ENCODE results near the gene ATP5F1C.
A peak's percentile ranks its signal among the peaks of the same experiment; 100 is the strongest.
"Not testable (repeated sequence)": the region's sequence is repeated elsewhere in the genome, so short reads cannot be mapped to it uniquely, and the experiment has no call there.

The ATP5F1C gene

DNA sequence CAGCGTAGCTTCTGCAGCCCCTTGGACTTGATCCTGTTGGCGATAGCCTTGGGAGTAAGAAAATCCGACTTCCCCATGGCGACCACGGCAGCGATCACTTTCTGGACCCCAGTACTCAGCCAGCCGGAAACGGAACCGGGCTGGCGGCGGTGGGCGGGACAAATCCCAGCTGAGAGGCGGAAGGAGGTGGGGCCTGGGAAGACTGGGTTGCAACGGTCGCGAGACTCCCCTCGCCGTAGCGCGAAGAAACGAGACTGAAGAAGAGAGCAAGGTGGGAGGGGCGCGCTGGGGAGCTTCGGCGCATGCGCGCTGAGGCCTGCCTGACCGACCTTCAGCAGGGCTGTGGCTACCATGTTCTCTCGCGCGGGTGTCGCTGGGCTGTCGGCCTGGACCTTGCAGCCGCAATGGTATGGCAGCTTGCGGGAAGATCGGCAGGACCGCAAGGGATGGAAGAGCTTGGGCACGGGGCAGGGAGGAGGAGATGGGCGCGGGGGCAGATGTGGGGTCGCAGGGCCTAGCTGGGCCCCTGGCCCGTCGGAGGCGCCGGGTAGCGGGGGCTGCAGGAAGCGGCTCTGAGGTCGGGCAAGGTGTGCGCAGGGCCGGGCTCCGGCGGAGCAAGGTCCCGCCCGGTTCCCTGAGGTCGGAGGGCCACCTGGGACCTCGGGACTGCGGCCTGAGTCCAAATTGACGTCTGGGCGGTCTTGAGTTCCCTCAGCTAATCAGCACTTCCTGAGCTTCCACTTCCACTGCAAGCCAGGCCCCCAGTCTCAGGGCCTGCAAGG lies at the start of gene ATP5F1C, which contains the start of gene KIN:
Gene ATP5F1C, plus strand, starts transcription at position 321 of the 782 bp plus-strand sequence. Its CDS starts 31 bp downstream, at position 352.
Gene KIN, minus strand, starts transcription at position 137 of the 782 bp plus-strand sequence. Its CDS starts 60 bp downstream, at position 77.
- DNase-seq (ENCODE audit: low spot score) = peak; percentile 98
- TF ChIP-seq, protein P1, sequence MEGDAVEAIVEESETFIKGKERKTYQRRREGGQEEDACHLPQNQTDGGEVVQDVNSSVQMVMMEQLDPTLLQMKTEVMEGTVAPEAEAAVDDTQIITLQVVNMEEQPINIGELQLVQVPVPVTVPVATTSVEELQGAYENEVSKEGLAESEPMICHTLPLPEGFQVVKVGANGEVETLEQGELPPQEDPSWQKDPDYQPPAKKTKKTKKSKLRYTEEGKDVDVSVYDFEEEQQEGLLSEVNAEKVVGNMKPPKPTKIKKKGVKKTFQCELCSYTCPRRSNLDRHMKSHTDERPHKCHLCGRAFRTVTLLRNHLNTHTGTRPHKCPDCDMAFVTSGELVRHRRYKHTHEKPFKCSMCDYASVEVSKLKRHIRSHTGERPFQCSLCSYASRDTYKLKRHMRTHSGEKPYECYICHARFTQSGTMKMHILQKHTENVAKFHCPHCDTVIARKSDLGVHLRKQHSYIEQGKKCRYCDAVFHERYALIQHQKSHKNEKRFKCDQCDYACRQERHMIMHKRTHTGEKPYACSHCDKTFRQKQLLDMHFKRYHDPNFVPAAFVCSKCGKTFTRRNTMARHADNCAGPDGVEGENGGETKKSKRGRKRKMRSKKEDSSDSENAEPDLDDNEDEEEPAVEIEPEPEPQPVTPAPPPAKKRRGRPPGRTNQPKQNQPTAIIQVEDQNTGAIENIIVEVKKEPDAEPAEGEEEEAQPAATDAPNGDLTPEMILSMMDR (IDR thresholded peaks at IDR 0.05; ENCODE audit: extremely low read depth, insufficient read depth, missing control alignments) = no peak
- in situ Hi-C loops (cut with MboI; ENCODE audit: low pct_unique_long_range_greater_than_20kb, low sequenced_read_pairs, unreplicated experiment) = no loop called here

DNA sequence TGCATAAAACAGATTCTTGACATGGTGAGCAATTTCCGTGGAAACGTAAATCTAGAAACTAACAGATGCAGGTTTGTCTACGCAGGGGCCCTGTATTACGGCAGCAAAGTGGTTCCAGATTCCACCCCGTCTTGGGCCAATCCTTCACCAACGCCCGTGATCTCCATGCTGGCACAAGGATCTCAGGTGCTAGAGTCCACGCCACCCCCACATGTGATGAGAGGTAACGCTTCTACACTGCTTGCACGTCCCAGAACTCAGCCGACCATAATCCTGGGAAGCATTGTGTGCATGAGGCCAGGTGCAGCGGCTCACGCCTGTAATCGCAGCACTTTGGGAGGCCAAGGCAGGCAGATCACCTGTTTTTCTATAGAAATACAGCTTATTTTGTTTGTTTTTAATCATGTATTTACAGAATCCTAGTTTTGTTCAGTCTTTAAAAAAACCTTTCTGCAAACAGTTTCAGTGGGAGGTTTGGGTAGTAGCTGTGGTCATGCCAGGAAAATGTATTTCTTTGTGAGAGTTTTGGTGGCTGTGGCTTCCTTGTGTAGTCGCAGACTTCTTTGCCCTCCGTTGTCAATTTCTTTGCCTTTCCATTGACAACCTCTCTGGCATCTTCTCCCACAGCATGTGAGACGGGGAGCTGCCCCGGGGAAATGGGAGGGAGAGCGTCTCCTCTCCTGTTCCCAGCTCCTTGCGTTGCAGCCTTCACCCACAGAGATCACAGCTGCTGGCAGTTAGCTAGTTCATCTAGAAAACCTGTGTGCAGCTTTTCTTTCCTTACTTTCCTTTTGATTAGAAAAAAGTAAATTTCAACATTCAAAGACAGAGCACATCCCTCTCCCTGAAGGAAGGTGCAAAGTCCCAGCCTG lies 49.2 kb upstream of the ATP5F1C start:
- in situ Hi-C loops (cut with MboI; ENCODE audit: low pct_unique_long_range_greater_than_20kb, low sequenced_read_pairs, unreplicated experiment) = no loop called here
- TF ChIP-seq, protein P1 (IDR thresholded peaks at IDR 0.05; ENCODE audit: extremely low read depth, insufficient read depth, missing control alignments) = no peak
- DNase-seq (ENCODE audit: low spot score) = no peak

DNA sequence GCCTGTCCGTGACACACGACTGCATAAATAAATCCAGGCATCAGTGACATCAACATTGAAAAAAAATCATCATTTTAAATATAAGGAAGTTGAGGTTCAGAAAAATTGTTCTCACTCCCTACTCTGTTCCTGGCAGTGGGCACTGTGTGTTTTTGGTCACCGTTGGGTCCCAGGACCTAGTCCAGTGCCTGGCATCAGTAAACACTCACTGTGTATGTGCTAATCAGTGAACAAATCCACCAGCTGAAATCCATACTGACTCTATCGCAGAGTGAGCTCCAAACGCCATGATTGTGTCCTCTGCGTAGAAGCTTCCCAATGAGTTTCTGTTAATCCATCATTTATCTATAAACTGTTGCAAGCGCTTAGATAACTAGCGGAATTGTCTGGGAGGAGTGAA lies 43.7 kb upstream of the ATP5F1C start:
- TF ChIP-seq, protein P1 (IDR thresholded peaks at IDR 0.05; ENCODE audit: extremely low read depth, insufficient read depth, missing control alignments) = no peak
- in situ Hi-C loops (cut with MboI; ENCODE audit: low pct_unique_long_range_greater_than_20kb, low sequenced_read_pairs, unreplicated experiment) = no loop called here
- DNase-seq (ENCODE audit: low spot score) = no peak

DNA sequence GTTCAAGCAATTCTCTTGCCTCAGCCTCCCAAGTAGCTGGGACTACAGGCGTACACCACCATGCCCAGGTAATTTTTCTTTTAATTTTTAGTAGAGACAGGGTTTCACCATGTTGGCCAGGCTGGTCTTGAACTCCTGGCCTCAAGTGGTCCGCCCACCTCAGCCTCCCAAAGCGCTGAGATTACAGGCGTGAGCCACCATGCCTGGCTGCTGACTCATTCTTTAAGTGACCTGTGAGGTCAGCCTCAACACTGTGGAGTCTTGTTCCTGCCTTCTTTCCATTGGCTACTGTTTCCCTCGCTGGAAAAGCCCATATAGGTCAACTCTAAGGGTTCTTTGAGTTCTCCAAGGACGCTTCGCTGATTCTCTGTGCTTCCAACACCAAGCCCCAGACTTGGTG lies 39.3 kb upstream of the ATP5F1C start:
- DNase-seq (ENCODE audit: low spot score); in situ Hi-C loops (cut with MboI; ENCODE audit: low pct_unique_long_range_greater_than_20kb, low sequenced_read_pairs, unreplicated experiment): not testable (repeated sequence)

DNA sequence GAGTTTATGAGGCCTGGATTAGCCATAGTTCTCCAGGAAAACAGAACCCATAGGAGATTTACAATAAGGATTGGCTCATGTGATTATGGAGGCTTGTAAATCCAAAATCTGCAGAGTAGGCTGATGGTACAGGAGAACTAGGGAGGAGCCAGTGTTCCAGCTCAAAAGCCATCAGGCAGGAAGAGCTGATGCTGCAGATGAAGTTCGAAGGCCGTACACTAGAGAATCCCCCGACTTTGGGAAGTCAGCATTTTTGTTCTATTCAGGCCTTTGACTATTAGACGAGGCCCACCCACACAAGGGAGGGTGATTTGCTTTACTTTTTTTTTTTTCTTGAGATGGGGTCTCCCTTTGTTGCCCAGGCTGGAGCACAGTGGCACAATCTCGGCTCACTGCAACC lies 37.8 kb upstream of the ATP5F1C start:
- in situ Hi-C loops (cut with MboI; ENCODE audit: low pct_unique_long_range_greater_than_20kb, low sequenced_read_pairs, unreplicated experiment) = no loop called here
- DNase-seq (ENCODE audit: low spot score) = no peak
- TF ChIP-seq, protein P1 (IDR thresholded peaks at IDR 0.05; ENCODE audit: extremely low read depth, insufficient read depth, missing control alignments) = no peak

DNA sequence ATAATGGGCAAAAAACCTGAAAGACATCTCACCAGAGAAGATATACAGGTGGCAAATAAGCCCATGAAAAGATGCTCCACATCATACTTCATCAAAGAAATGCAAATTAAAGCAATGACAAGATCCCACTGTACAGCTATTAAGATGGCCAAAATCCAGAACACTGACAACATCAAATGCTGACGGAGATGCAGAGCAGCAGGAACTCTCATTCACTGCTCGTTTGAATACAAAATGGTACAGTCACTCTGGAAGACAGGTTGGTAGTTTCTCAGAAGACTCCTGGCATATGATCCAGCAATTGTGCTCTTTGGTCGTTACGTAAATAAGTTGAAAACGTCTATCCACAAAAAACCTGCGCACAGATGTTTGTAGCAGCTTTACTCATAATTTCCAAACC lies 35.7 kb upstream of the ATP5F1C start:
- in situ Hi-C loops (cut with MboI; ENCODE audit: low pct_unique_long_range_greater_than_20kb, low sequenced_read_pairs, unreplicated experiment) = no loop called here
- no peak for DNase-seq (ENCODE audit: low spot score)
- TF ChIP-seq, protein P1 (IDR thresholded peaks at IDR 0.05; ENCODE audit: extremely low read depth, insufficient read depth, missing control alignments) = no peak

DNA sequence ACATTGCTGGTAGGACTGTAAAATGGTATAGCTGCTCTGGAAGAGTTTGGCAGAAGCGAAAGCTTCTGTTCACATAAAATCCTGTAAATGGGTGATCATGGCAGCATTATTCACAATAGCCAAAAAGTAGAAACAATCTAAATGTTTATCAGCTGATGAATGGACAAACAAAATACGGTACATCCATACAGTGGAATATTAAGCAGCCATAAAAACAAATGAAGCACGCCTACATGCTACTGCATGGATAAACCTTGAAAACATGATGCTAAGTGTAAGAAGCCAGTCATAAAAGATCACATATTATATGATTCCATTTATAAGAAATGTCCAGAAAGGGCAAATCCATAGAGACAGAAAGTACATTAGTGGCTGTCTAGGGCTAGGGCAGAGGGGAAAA lies 32.9 kb upstream of the ATP5F1C start:
- no peak for DNase-seq (ENCODE audit: low spot score)
- in situ Hi-C loops (cut with MboI; ENCODE audit: low pct_unique_long_range_greater_than_20kb, low sequenced_read_pairs, unreplicated experiment) = no loop called here
- TF ChIP-seq, protein P1 (IDR thresholded peaks at IDR 0.05; ENCODE audit: extremely low read depth, insufficient read depth, missing control alignments) = no peak
